Central memory CD4-positive, alpha-beta T cell (primary cell): Measurements from ENCODE around the gene ASIC2.

ENCODE experiments used
- DNase-seq: peaks from one replicate; pipeline ENCODE4 v3.0.0; 2022

ASIC2 gene

GRCh38 chr17:33152783-33153182 lies 140.3 kb downstream of the ASIC2 start:
- no peak for DNase-seq

GRCh38 chr17:33151565-33151964 lies 141.5 kb downstream of the ASIC2 start:
- DNase-seq: no peak

- DNase-seq: no peak
Measured at GRCh38 chr17:33145941-33146340, 147.2 kb downstream of the ASIC2 start.

GRCh38 chr17:33144837-33145236 lies 148.3 kb downstream of the ASIC2 start:
- DNase-seq: no peak

- no peak for DNase-seq
Measured at GRCh38 chr17:33142705-33143299, 150.3 kb downstream of the ASIC2 start.

- DNase-seq: no peak
Measured at GRCh38 chr17:33140413-33141099, 152.5 kb downstream of the ASIC2 start.

GRCh38 chr17:33138627-33139026 lies 154.5 kb downstream of the ASIC2 start:
- DNase-seq: no peak

- no peak for DNase-seq
Measured at GRCh38 chr17:33137426-33137825, 155.7 kb downstream of the ASIC2 start.

- DNase-seq: no peak
Measured at GRCh38 chr17:33135691-33136090, 157.4 kb downstream of the ASIC2 start.

GRCh38 chr17:33131620-33132019 lies 161.5 kb downstream of the ASIC2 start:
- DNase-seq: no peak

- DNase-seq: no peak
Measured at GRCh38 chr17:33127706-33128105, 165.4 kb downstream of the ASIC2 start.

- DNase-seq: no peak
Measured at GRCh38 chr17:33126086-33126485, 167.0 kb downstream of the ASIC2 start.

- DNase-seq: no peak
Measured at GRCh38 chr17:33125552-33125950, 167.5 kb downstream of the ASIC2 start.

GRCh38 chr17:33124871-33125551 lies 168.1 kb downstream of the ASIC2 start:
- no peak for DNase-seq

GRCh38 chr17:33124185-33124584 lies 168.9 kb downstream of the ASIC2 start:
- no peak for DNase-seq

- DNase-seq: no peak
Measured at GRCh38 chr17:33121756-33122155, 171.3 kb downstream of the ASIC2 start.

- DNase-seq: no peak
Measured at GRCh38 chr17:33121272-33121671, 171.8 kb downstream of the ASIC2 start.

- no peak for DNase-seq
Measured at GRCh38 chr17:33120103-33120502, 173.0 kb downstream of the ASIC2 start.

GRCh38 chr17:33118391-33119075 lies 174.6 kb downstream of the ASIC2 start:
- no peak for DNase-seq

GRCh38 chr17:33116021-33116551 lies 177.0 kb downstream of the ASIC2 start:
- DNase-seq: no peak

- DNase-seq: no peak
Measured at GRCh38 chr17:33115366-33115765, 177.7 kb downstream of the ASIC2 start.

- no peak for DNase-seq
Measured at GRCh38 chr17:33113991-33114370, 179.1 kb downstream of the ASIC2 start.

GRCh38 chr17:33113276-33113990 lies 179.7 kb downstream of the ASIC2 start:
- no peak for DNase-seq
